DOHH2 (cell line): ENCODE measurements around the gene HRC.

ENCODE experiments used
- EZH2phosphoT487 ChIP-seq: fragments of 200-600 bp; sonication (generic); IDR thresholded peaks from 2 replicates; pipeline ENCODE4 v1.6.1; 2017; ENCODE audit warnings: borderline replicate concordance, mild to moderate bottlenecking, antibody characterized with exemption, low read length, moderate library complexity, mixed read lengths
- TF ChIP-seq, protein P1 (sequence below): fragments of 200-600 bp; sonication (generic); IDR thresholded peaks from one replicate; pipeline ENCODE4 v1.5.1; 2014; ENCODE audit warnings: antibody characterized with exemption, mild to moderate bottlenecking, low read depth, low read length; ENCODE audit not compliant: poor library complexity, severe bottlenecking

DNA sequence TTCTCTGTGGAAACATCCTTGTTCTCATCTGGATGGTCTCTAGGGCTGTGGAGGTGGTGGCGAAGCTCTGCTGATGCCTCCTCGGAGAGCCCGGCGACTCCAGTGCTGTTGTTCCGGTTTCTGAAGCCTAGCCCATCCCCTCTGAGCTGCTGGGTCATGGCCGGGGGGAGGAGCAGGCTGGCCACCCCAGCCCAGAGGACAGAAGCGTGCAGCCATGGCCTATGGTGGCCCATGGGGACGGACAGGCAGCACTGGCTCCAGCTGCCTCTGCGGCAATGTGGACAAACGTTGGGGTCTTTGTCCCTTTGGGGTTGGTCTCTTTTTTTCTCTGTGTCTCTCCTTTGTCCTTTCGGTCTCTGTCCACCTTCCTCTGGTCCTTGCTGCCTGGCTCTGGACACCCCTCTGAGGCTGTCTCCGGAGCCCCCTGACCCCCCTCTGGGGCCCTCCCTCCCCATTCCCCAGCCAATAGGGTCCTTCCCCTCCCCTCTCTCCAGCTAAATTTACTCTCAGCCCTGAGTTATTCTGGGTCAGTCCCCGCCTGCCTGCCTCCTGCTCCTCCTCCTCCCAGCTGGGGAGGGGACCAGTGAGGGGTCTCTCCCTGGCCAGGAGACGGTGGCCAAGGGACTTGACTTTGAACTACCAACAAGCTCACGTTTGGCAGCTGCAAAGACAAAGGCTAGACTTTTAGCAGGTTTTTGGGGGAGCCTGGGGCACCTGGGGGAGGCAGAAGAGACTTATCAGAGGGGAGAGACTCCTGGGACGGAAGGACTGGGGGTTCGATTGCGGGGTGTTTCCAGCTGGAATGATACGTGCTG, at the start of gene HRC:
- TF ChIP-seq EZH2phosphoT487: no peak
- TF ChIP-seq, protein P1, sequence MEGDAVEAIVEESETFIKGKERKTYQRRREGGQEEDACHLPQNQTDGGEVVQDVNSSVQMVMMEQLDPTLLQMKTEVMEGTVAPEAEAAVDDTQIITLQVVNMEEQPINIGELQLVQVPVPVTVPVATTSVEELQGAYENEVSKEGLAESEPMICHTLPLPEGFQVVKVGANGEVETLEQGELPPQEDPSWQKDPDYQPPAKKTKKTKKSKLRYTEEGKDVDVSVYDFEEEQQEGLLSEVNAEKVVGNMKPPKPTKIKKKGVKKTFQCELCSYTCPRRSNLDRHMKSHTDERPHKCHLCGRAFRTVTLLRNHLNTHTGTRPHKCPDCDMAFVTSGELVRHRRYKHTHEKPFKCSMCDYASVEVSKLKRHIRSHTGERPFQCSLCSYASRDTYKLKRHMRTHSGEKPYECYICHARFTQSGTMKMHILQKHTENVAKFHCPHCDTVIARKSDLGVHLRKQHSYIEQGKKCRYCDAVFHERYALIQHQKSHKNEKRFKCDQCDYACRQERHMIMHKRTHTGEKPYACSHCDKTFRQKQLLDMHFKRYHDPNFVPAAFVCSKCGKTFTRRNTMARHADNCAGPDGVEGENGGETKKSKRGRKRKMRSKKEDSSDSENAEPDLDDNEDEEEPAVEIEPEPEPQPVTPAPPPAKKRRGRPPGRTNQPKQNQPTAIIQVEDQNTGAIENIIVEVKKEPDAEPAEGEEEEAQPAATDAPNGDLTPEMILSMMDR: no peak
